Adipose tissue (tissue), 3 donors: ENCODE data around the gene TMEM97. TPM values are rescaled to one million over a fixed set of nuclear protein-coding genes. Genes with fewer than 3 reads are reported as not detected.

Experiments
- H3K27ac ChIP-seq: one replicate; pipeline ENCODE4 v1.5.1; 2013; ENCODE audit warnings: low read depth, low read length
- WGBS, 3 donors: extraction: QIAGEN DNeasy Blood & Tissue Kit; methylation state at CpG; one replicate each; pipeline ENCODE4 v1.1.7; 2013; 5-methylcytosine and 5-hydroxymethylcytosine counted together
- polyA plus RNA-seq, 3 donors: library from polyadenylated mRNA; stranded (reverse); fragments of 200-250 nt; gene quantifications; one replicate each; pipeline ENCODE4 v1.2.3, GENCODE V29; 2013
- donor health status: healthy with polysubstance abuse.
- donor health status: Bipolar disorder and iron deficiency.
- donor health status: healthy.

TMEM97 gene
- polyA plus RNA-seq, 3 donors, result 3.6 to 56.1 (median 4.9) TPM

DNA sequence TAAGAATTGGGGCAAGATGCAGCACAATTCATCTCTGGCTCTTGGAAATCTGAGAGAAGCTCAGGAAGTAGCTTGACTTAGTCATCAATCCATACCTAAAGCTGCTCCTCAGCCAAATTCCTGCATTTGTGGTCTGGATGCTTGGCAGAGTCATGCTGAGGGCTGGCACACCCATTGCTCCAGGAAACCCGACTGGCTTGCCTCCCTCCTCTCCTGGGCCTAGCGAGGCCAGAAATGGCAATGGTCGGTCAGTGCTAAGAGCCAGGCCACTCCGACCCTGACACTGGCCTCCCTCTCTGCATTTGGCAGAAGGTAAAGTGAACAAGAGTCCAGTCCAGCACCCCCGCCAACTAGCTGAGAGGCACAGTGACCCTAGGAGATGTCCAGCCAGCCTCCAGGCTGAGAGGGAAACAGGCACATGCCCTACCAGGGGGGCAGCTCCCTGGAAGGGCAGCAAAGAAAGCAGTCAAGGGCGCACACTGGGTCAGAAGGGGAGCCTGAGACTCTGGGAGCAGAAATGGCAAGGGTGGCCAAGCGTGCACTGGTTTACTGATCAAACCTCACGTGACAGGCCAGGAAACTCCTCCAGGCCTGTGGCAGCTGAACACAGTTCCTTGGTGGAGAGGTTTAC is 28.4 kb downstream of the TMEM97 start:
- H3K27ac ChIP-seq, result no peak overlapping the region
- WGBS, 3 donors, result 42 to 78% (median 74%) methylated on average over 8 of the region's 8 CpGs

DNA sequence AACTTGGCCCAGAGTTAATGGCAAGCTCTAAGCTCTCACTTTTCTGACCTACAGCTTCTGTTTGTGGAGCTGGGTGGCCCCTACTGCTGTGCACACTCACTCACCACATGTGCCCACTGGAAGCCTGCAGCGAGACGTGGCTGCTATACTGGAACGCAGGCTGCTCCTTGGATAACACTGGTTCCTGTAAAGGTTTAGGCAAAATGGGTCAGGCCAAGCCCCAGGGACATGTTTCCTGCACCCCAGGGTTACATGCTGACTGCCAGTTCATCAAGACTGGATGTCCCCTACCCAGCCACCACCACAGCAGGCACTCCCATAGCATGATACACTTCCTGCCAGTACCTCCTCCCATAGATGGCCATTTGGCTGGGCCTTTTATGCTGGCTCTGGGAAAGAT is 30.0 kb downstream of the TMEM97 start:
- WGBS, 3 donors, result 75 to 81% (median 81%) methylated on average over 3 of the region's 3 CpGs
- H3K27ac ChIP-seq, result no peak overlapping the region

DNA sequence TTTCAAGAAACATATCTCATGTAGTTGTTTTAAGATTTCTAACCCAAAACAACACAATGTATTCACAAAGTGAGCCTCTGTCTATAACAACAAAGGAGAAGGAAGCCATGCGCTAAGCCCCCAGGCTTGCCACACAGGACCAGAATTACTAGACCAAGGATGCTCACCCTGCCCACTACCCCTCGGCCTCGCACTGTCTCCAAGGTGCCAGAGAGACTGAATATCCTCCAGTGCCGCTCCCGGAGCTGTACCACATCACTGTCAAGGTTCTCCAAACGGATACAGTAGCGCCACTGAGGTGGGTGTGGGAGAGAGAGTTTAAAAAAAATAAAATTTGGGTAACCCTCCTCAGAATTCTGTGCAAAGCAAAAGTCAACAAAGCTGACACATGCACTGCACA is 31.3 kb downstream of the TMEM97 start:
- H3K27ac ChIP-seq, result no peak overlapping the region
- WGBS, 3 donors, result 86 to 92% (median 89%) methylated on average over 7 of the region's 7 CpGs

DNA sequence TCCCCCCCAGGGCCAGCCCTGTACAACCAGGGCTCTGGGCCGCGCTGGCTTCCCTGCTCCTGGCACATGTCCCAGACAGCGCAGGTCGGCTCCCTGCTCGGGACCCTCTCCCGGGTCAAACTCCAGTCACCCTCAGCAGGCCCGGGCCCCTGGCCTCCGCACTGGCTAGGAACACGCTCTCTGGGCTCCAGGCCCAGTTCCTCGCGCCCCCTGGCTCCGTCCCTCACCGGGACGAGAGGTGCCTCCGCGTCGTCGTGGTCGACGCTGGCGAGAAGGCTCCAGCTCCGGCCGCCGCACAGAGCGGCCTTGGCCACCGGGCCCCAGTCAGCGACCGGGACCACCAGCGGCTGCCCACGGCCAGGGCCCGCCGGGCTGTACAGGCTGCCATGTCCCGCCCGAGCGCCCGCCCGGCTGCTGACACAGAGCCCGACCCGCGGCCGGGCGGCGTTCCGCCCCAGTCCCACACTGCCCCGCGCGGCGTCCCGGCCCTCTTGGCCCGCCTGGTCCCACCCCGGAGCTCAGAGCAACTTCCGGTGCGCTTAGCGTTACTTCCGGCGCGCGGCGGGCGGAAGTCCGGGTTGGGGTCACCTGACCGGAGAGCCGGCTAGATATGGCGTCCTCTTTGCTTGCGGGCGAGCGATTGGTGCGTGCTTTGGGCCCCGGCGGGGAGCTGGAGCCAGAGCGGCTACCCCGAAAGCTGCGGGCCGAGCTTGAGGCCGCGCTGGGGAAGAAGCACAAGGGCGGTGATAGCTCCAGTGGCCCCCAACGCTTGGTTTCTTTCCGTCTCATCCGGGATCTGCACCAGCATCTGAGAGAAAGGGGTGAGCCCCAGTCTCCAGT is 38.3 kb downstream of the TMEM97 start, which contains the start of gene POLDIP2:
TSS of gene POLDIP2 (minus strand) at position 467 of the 840 bp plus-strand sequence. CDS start at position 388, 79 bp downstream.
- 0 to 1% (median 0%) methylated on average over 71 to 80 of the region's 80 CpGs for WGBS, 3 donors
- no peak within 1 kb of the TSS for H3K27ac ChIP-seq

DNA sequence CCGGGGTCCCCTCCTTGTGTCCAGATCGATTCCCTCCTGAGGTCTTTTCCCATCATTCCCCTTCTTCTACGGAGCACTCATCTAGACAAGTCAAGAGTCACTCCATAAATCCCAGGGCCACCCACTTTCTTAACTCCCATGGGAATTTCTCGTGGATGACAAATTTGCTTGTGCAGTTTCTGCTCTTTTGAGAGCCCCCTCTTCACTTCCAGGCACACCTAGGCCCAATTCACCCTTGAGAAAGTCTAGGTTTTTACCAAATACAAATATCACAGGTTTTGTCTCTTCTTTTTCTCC is 38.8 kb downstream of the TMEM97 start:
- 1 to 5% (median 3%) methylated on average over 4 of the region's 4 CpGs for WGBS, 3 donors

DNA sequence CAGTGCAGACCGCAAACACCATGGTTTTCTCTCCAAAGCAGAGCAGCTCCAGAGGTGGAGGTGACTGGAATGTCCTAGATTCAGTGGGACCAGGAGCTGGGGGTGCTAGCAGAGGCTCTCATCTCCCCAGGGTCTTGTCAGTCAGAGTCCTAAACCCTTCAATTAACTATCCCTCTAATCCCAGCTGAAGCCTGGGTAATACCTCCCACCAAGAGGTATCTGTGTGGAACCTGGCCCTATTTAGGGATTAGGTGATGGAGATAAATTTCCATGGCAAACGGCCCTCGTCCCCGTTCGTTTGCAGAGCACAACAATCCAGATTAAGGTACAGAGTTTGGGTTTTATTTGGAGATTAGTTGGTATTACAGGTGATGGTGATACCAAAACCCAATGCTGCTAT is 44.2 kb downstream of the TMEM97 start:
- no peak overlapping the region for H3K27ac ChIP-seq
- WGBS, 3 donors, result 82 to 92% (median 91%) methylated on average over 5 of the region's 5 CpGs

More for the DNA sequence above, 38.8 kb downstream of the TMEM97 start:
- no peak overlapping the region for H3K27ac ChIP-seq

DNA sequence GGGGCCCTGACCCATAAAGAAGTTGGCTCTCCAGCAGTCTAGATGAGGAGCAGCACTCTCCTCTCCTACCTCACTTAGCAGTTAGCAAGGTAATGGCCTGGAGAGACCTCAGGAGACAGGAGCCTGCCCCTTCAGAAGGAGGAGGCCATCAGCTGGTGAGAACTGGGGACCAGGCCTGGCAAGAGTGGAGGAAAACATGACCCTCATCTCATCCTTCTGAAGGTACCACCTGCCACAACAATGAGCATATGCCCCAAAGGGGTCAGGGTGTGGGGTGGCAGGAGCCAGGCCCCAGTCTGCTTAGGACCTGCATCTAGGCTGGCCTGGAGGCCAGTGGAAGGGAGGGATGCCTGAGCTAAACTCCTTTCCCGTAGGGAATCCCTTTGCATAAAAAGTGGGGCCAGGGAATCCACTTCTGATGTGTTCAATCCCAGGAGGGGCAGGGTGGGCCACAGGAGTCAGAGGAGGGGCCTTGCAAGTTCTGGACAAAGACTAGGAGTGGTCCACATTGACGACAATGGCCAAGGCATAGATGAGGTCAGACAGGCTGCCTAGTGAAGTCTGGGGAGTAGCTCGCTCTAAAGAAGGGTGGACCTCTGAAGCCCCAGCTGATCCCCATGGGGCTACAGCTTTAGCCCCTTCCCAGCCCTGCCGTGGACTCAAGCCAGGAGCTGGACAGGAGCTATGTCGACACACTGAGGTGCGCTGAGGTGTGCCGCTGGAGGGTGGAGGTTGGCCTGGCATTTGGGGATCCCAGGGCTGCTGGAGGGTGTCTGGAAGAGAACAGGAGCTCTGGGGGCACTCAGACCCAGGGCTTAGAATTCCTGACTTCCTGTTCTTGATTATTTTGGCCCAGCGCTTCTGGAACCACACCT is 45.0 kb downstream of the TMEM97 start:
- 90 to 95% (median 91%) methylated on average over 8 of the region's 8 CpGs for whole genome bisulfite sequencing, 3 donors
- no peak overlapping the region for H3K27ac ChIP-seq

DNA sequence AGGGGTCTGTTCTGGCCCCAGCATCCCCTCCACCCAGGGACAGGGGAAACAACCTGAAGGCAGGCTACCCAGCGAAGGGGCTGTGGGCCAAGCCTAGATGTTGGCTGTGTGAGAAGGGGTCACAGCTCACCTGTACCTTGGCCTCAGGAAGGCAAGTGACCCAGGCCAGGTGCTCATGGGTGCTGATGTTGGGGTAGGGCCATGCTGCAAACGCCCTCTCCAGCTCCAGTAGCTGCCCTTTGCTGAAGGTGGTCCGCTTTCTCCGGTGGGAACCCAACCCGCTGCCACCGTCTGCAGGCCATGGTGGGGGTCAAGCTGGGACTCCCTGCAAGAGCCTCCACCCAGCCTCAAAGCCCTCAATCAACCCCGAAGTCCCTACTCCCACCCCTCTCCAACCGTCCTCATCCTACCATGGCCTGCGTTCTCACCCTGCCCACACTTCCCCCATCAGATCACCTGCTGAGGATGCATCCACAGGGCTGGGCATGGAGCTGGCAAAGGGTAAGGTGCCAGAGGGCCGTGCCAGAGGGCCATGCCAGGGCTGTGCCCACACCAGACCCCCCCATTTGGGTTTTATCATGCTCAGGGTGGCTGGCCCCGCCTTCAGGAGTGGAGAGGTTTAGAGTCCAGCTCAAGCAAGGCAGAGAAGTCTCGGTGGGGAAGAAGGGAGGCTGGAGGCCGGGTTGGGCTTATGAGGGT is 45.8 kb downstream of the TMEM97 start, which contains the start of gene SEBOX:
TSS of gene SEBOX (minus strand) at position 535 of the 699 bp plus-strand sequence. CDS start at position 487, 48 bp downstream.
- no peak within 1 kb of the TSS for H3K27ac ChIP-seq
- WGBS, 3 donors, result 88 to 91% (median 91%) methylated on average over 13 of the region's 13 CpGs

DNA sequence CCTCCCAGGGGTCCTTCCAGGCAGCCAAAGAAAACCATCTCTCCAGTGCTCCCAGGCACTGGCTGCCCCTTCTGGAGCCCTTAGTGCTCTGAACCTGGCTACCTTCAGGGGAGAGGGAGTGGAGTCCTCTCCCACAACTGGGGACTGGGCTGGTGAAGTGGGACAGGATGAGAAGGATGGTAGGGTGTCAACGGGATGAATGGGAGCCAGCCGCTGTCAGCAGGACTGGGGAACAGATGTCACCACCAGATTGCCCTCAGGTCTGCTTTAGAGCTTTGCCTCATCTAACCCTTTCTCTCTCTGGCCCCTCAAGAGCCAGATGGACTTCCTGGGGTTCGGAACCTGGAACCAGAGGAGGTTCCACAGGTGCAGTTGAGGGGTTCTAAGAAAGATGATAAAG is 46.5 kb downstream of the TMEM97 start:
- H3K27ac ChIP-seq, result no peak overlapping the region
- WGBS, 3 donors, result 86 to 95% (median 94%) methylated on average over 3 of the region's 3 CpGs

DNA sequence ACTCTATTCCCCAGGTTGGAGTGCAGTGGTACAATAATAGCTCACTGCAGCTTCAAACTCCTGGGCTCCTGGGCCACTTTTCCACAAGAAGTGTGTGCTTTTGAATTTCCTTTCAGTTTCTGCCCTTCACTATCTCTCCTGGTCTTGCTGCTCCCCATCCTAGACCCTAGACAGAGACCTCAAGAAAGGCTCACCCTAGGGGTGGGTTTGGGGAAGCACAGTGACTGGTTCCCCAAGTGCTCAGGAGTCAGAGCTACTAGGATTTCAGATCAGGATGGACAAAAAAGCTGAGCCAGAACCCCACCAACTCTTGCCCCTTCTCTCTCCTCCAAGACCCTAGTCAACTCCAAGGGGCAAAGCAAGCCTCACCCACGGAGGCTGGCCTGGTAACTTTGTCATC is 47.6 kb downstream of the TMEM97 start:
- no peak overlapping the region for H3K27ac ChIP-seq
- WGBS, 3 donors, result 69 to 79% (median 77%) methylated on average over 1 of the region's 1 CpG

DNA sequence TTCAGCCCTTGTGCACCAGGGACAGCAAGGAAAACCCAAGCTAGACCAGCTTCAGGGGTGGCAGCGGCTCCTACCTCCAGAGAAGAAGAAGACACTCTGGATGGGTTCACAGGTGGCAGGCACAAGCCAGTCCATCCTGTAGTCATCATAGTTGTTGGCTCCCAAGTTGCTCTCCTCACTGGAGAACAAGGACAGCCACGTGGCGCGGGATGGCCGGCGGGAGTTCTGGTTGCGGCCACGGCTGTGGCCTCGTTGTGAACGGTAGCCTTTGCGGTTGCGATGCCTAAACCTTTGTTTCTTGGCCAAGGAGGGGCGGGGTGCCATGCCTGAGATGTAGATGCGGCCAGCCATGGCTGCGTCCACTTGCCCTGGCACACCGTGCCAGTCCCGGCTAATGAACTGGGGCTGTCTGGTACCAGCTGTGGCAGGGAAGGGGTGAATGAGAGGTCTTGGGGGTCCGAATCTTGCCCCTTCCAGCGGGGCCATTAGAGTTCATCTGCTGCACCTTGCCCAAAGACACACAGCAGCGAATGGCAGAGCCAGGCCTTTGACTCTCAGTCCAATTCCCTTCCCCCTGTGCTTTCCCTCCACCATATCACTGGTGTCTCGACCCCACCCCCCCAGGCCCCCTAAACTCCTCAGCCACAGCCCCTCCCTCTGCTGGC is 48.8 kb downstream of the TMEM97 start:
- H3K27ac ChIP-seq, result no peak overlapping the region
- WGBS, 3 donors, result 86 to 92% (median 90%) methylated on average over 21 of the region's 21 CpGs

DNA sequence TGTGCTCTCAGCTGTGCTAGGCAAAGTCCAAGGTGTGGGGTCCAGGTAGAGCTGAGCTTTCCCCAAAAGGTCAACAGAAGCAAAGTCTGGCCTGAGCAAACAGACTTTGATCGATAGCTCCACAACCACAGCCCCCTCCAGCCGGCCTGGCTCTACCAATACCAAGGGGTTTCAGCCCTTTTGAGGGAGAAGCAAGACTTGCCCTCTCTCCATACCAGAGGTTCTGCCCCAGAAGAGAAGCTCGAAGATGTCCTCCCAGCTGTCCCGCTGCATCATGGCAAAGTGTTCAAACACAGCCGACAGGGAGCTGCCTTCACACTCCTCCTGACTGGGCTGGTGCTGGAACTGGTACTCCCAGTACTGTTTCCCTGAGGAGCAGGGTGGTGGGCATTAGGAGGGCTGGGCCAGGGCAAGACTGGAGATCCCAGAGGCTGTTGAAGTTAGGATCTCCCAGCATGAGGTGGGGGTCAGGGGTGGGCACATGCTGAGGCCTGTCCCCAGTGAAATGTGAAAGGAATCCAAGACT is 49.4 kb downstream of the TMEM97 start:
- H3K27ac ChIP-seq, result no peak overlapping the region
- 59 to 93% (median 85%) methylated on average over 5 of the region's 5 CpGs for WGBS, 3 donors

DNA sequence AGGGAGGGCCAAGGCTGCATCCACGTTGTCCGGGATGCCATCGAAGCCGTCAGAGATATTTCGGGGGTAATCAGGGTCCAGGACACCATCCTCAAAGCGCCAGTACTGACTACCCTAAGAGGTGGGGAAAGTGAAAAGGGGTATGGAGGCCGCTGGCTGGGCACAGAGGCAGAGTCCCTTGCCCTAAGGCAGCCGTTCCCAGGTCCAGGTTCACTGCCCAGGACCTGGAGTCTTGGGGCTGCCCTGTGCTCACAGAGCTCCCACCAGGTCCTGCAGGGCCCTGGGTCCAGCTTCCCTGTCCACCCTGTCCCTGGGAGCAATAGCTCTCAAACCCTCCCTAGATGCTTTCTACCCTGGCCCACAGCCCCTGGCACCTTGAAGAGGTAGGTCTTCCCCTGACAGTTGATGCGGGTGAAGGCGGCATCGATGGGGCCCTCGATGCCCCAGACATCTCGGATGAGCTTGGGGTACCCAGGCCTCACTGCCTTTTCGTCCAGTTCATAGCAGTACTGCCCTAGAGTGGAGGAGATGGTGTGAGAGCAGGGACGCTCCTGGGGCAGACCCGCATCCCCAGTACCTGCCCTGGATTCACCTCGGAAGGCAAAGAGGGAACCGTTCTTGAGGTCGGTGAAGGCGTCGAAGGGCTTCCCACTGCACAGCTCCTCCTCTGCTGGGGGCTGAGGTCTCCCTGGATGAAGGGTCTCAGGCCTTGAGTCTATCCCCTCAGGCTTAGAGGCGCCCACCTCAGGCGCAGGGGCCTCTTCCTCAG is 50.1 kb downstream of the TMEM97 start:
- 89 to 94% (median 89%) methylated on average over 23 of the region's 23 CpGs for WGBS, 3 donors
- H3K27ac ChIP-seq, result no peak overlapping the region

DNA sequence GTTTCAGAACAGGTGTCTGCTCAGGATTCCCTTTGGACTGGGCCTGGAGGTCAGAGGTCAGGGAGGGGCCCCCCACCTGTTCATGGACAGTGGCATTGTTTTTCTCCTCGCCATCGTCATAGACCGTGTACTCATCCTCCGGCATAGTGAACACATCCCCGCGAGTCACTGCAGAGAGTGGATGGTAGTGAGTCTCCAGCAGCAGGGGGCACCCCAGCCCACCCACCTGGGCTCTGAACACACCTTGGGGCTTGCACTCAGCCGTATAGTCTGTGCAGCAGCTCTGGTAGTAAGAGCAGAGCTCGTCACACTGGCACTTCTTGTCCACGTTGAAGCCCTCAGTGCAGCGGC is 50.7 kb downstream of the TMEM97 start:
- no peak overlapping the region for H3K27ac ChIP-seq
- 69 to 76% (median 75%) methylated on average over 10 of the region's 10 CpGs for WGBS, 3 donors

DNA sequence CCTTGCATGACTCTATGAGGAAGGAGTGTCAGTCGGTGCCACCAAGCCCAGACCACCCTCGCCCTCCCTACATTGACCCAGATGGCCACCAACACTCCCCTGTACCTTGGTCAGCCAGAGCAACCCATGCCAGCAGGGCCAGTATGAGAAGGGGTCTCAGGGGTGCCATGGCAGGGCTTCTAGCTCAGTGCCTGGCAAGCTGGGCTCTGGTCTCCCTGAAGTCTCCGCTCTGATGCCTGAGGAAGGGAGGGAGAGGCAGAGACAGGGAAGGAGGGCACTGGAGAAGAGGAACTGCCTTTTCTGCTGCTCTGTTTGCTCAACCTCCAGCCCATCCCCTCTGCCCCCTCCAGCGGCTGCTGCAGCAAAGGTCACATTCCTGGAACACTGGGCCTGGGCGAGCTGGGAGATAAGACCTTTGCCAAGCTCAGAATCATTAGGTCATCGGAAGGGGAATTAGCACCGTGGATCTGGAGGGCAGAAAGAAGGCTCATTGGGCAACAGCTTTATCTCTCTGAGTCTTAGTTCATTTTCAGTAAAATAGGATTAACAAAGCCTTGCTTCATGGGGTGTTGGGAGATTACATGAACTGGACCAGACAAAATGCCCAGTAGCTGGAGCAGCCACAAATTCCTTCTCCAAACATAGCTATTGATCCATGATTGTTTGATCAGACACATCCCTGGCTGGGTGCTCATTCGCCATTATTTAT is 51.2 kb downstream of the TMEM97 start, which contains the start of gene VTN:
TSS of gene VTN (minus strand) at position 273 of the 709 bp plus-strand sequence. CDS start at position 169, 104 bp downstream.
- 18 to 35% (median 30%) methylated on average over 8 of the region's 8 CpGs for WGBS, 3 donors
- H3K27ac ChIP-seq, result no peak within 1 kb of the TSS

DNA sequence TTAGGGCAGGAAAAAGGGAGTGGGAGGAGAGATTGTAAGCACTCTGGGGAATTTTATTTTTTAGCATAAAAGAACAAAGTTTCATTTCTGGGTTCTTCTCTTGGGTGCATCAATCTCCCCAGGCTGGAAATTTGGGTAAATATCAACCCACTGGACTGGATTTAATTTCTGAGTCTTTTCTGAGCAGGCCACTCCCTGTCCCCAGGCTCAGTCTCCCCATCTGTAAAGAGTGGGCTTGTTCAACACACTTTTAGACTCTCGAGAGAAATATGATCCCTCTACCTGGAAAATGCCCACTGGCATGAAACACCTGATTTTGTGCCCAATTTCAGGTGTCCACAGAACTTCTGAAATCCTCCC is 51.7 kb downstream of the TMEM97 start:
- 20 to 83% (median 57%) methylated on average over 1 of the region's 1 CpG for WGBS, 3 donors
- no peak overlapping the region for H3K27ac ChIP-seq
